CD4-positive, alpha-beta T cell treated with Interleukin-2 at 100 ng/mL for 4 hours (primary cell): ENCODE measurements around the gene BTBD7.

Experiments
- DNase-seq: peaks from one replicate; pipeline ENCODE4 v3.0.0-alpha.2; 2020; ENCODE audit warnings: low spot score

BTBD7 gene

DNA sequence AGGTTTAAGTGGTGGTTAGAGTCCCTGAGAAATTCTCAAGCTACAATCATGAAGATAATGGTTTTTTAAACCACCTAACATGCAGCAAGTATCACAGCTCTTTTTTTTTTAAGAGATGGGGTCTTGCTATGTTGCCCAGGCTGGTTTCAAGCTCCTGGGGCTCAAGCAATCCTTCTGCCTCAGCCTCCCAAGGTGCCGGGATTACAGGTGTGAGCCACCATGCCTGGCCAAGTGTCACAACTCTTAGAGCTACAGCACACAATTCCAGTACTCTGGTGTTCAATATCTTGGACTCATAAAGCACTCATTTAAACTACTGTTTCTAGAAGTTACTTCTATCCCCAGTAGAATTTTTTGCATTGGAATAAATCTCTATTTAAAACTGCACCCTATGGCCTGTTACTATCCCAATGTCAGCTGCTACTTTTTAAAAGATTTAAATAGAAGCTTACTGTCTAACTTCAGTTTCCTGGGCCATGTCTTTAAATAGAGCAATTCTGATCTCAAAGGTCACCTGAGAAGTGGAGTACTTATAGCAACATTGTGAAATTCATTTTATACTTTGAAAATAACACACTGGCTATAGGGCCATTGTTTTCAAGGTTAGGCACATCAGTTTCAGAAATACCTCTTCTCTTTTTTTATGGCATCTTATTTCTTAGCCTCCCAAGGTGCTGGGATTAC is 137.4 kb downstream of the BTBD7 start:
- no peak for DNase-seq
